Fibroblast of skin of right quadriceps (primary cell): Measurements from ENCODE around the gene GARS1.

Experiments used
- DNase-seq: peaks from one replicate; pipeline ENCODE4 v3.0.0-alpha.2; 2013

GARS1 gene

GRCh38 chr7:30682212-30683083 lies 87.8 kb downstream of the GARS1 start, which contains the start of gene CRHR2:
CRHR2 (minus strand) TSS chr7:30682456; CDS start chr7:30682280, 176 bp downstream.
- DNase-seq = no peak

- no peak for DNase-seq
These were observed 88.6 kb downstream of the GARS1 start for GRCh38 chr7:30683306-30683705.
